ENCODE data around the gene TMPRSS13. TPM values are rescaled to one million over a fixed set of nuclear protein-coding genes. Genes with fewer than 3 reads are reported as not detected.

The TMPRSS13 gene
- total RNA-seq, 1 donor from 2014 or later: 5.7 TPM

GRCh38 chr11:117973503-117973860 lies 44.3 kb upstream of the TMPRSS13 start:
- Mint-ChIP-seq H3K27ac (no peak overlapping the region), H3K4me3 (ENCODE audit: low read depth) (no peak overlapping the region), H3K27me3 (peaks cover 9% of the 10 kb centered on the region), H3K9me3 (ENCODE audit: low read depth) (no peaks in the 10 kb centered on the region), H3K36me3 (ENCODE audit: insufficient read depth) (no peaks in the 10 kb centered on the region), H3K4me1 (ENCODE audit: low read depth) (peaks cover 8% of the 10 kb centered on the region)
- DNase-seq (ENCODE audit: low spot score, unreplicated experiment): no peak
- no peak for TF ChIP-seq CTCF (IDR thresholded peaks at IDR 0.05; ENCODE audit: unreplicated experiment)

- H3K4me1 Mint-ChIP-seq (ENCODE audit: low read depth): peaks cover 8% of the 10 kb centered on the region
- no peaks in the 10 kb centered on the region for H3K36me3 Mint-ChIP-seq (ENCODE audit: insufficient read depth)
- H3K9me3 Mint-ChIP-seq (ENCODE audit: low read depth): no peaks in the 10 kb centered on the region
- DNase-seq (ENCODE audit: low spot score, unreplicated experiment): no peak
- no peak overlapping the region for H3K27ac Mint-ChIP-seq
- peak overlapping the region; percentile 4 for H3K4me3 Mint-ChIP-seq (ENCODE audit: low read depth)
- no peak for TF ChIP-seq CTCF (IDR thresholded peaks at IDR 0.05; ENCODE audit: unreplicated experiment)
- H3K27me3 Mint-ChIP-seq: peaks cover 9% of the 10 kb centered on the region
These were observed 43.7 kb upstream of the TMPRSS13 start for GRCh38 chr11:117972629-117973502.

GRCh38 chr11:117972044-117972443 lies 42.8 kb upstream of the TMPRSS13 start:
- no peak for TF ChIP-seq CTCF (IDR thresholded peaks at IDR 0.05; ENCODE audit: unreplicated experiment)
- H3K4me1 Mint-ChIP-seq (ENCODE audit: low read depth): peaks cover 8% of the 10 kb centered on the region
- H3K9me3 Mint-ChIP-seq (ENCODE audit: low read depth): no peaks in the 10 kb centered on the region
- H3K27me3 Mint-ChIP-seq: peaks cover 9% of the 10 kb centered on the region
- no peak for DNase-seq (ENCODE audit: low spot score, unreplicated experiment)
- no peak overlapping the region for H3K4me3 Mint-ChIP-seq (ENCODE audit: low read depth)
- no peak overlapping the region for H3K27ac Mint-ChIP-seq
- H3K36me3 Mint-ChIP-seq (ENCODE audit: insufficient read depth): no peaks in the 10 kb centered on the region

- Mint-ChIP-seq H3K27ac (no peak overlapping the region), H3K4me1 (ENCODE audit: low read depth) (peaks cover 8% of the 10 kb centered on the region), H3K4me3 (ENCODE audit: low read depth) (no peak overlapping the region), H3K36me3 (ENCODE audit: insufficient read depth) (no peaks in the 10 kb centered on the region), H3K9me3 (ENCODE audit: low read depth) (no peaks in the 10 kb centered on the region), H3K27me3 (peaks cover 9% of the 10 kb centered on the region)
- TF ChIP-seq CTCF (IDR thresholded peaks at IDR 0.05; ENCODE audit: unreplicated experiment): no peak
- DNase-seq (ENCODE audit: low spot score, unreplicated experiment): no peak
These were observed 41.3 kb upstream of the TMPRSS13 start for GRCh38 chr11:117970400-117971024.

GRCh38 chr11:117969160-117969991 lies 40.2 kb upstream of the TMPRSS13 start:
- H3K27me3 Mint-ChIP-seq: peaks cover 9% of the 10 kb centered on the region

More at GRCh38 chr11:117969160-117969991, 40.2 kb upstream of the TMPRSS13 start:
- Mint-ChIP-seq H3K36me3 (ENCODE audit: insufficient read depth) (no peaks in the 10 kb centered on the region), H3K4me3 (ENCODE audit: low read depth) (no peak overlapping the region), H3K9me3 (ENCODE audit: low read depth) (no peaks in the 10 kb centered on the region), H3K4me1 (ENCODE audit: low read depth) (peaks cover 8% of the 10 kb centered on the region), H3K27ac (no peak overlapping the region)
- DNase-seq (ENCODE audit: low spot score, unreplicated experiment): no peak
- TF ChIP-seq CTCF (IDR thresholded peaks at IDR 0.05; ENCODE audit: unreplicated experiment): no peak

All from progenitor cell of endocrine pancreas (in vitro differentiated cells).